Lower leg skin (tissue), 3 donors: ENCODE results near the gene RPS6KC1.

Experiments
- CTCF ChIP-seq, 3 donors: fragments of 450-650 bp; IDR thresholded peaks; one replicate each; pipeline ENCODE4 v1.5.1; 2016; ENCODE audit warnings: antibody characterized with exemption in 3 of 3, mild to moderate bottlenecking in 3 of 3, moderate library complexity in 2 of 3
- POLR2A ChIP-seq, 2 donors: fragments of 450-650 bp; IDR thresholded peaks; one replicate each; pipeline ENCODE4 v1.6.1; 2016 to 2017; ENCODE audit warnings: antibody characterized with exemption in 2 of 2, mild to moderate bottlenecking in 1 of 2, moderate library complexity in 1 of 2

- TF ChIP-seq CTCF (IDR thresholded peaks at IDR 0.05) (no peak), POLR2A (IDR thresholded peaks at IDR 0.05) (no peak)
Measured at GRCh38 chr1:213099682-213100399, 48.8 kb downstream of the RPS6KC1 start.
